Measurements from ENCODE around the gene BTF3L4. TPM values are rescaled to one million over a fixed set of nuclear protein-coding genes. Genes with fewer than 3 reads are reported as not detected.
A peak's percentile ranks its signal among the peaks of the same experiment; 100 is the strongest.
"Not testable (repeated sequence)": the region's sequence is repeated elsewhere in the genome, so short reads cannot be mapped to it uniquely, and the experiment has no call there.

Gene BTF3L4
- total and polyA plus RNA-seq, 7 experiments from 2014 or later, result 30.4 to 69.1 (median 36.5) TPM

GRCh38 chr1:52037909-52038308 is 18.2 kb upstream of the BTF3L4 start:
- H3K27ac Mint-ChIP-seq, result peak overlapping the region in 3 of 9 donors; percentile 23 to 47 (median 39)
- Histone ChIP-seq H3K36me3 (ENCODE audit: control insufficient read depth in 2 of 3, insufficient read depth in 3 of 3, low read length in 3 of 3) (peaks cover 4 to 41% (median 5%) of the 10 kb centered on the region in 3 experiments), H3K27me3 (ENCODE audit: control insufficient read depth in 2 of 2, insufficient read depth in 2 of 2, low read length in 2 of 2) (no peaks in the 10 kb centered on the region), H3K4me3 (ENCODE audit: low read length) (no peak overlapping the region), H3K27ac (ENCODE audit: low read depth, low read length) (no peak overlapping the region), H3K9me3 (ENCODE audit: control insufficient read depth in 2 of 3, low read length in 3 of 3) (no peaks in the 10 kb centered on the region), H3K4me1 (ENCODE audit: control insufficient read depth in 2 of 2, insufficient read depth in 2 of 2, low read length in 2 of 2) (peaks cover 5 to 6% of the 10 kb centered on the region in 2 donors)
- ChIA-PET POLR2A (no interaction called here), CTCF (no interaction called here)
- no peak overlapping the region for H3K4me3 Mint-ChIP-seq
- peaks cover 0 to 23% (median 4%) of the 10 kb centered on the region in 5 donors for H3K36me3 Mint-ChIP-seq
- H3K9me3 Mint-ChIP-seq, result no peaks in the 10 kb centered on the region
- peaks cover under 1 to 16% (median 9%) of the 10 kb centered on the region in 7 donors for H3K4me1 Mint-ChIP-seq
- intact Hi-C loops (cut with micrococcal nuclease), result no loop called here
- no peak for DNase-seq
- no peaks in the 10 kb centered on the region for H3K27me3 Mint-ChIP-seq
- no peak for ATAC-seq

GRCh38 chr1:52041551-52042185 is 14.4 kb upstream of the BTF3L4 start:
- H3K9me3 Mint-ChIP-seq, result no peaks in the 10 kb centered on the region
- no peak overlapping the region for H3K27ac Mint-ChIP-seq
- H3K36me3 Mint-ChIP-seq, result peaks cover 4 to 33% (median 18%) of the 10 kb centered on the region in 5 donors
- peaks cover 9 to 28% (median 18%) of the 10 kb centered on the region in 7 donors for H3K4me1 Mint-ChIP-seq
- no peak for DNase-seq
- H3K36me3 ChIP-seq (ENCODE audit: control insufficient read depth in 2 of 3, insufficient read depth in 3 of 3, low read length in 3 of 3), result peaks cover 2 to 36% (median 4%) of the 10 kb centered on the region in 3 experiments
- CTCF ChIA-PET, result no interaction called here
- no peaks in the 10 kb centered on the region for H3K4me1 ChIP-seq (ENCODE audit: control insufficient read depth in 2 of 2, insufficient read depth in 2 of 2, low read length in 2 of 2)
- no peak overlapping the region for H3K4me3 Mint-ChIP-seq
- intact Hi-C loops (cut with micrococcal nuclease), result no loop called here
- H3K9me3 ChIP-seq (ENCODE audit: control insufficient read depth in 2 of 3, low read length in 3 of 3), result no peaks in the 10 kb centered on the region
- H3K27me3 Mint-ChIP-seq, result no peaks in the 10 kb centered on the region
- no peak overlapping the region for H3K4me3 ChIP-seq (ENCODE audit: low read length)
- H3K27me3 ChIP-seq (ENCODE audit: control insufficient read depth in 2 of 2, insufficient read depth in 2 of 2, low read length in 2 of 2), result no peaks in the 10 kb centered on the region
- no peak for ATAC-seq
- POLR2A ChIA-PET, result interaction anchor here (1.4 kb wide), 1 partner anchor 8 kb away, joined by 5 read pairs; the partner anchor contains the start of gene KTI12
- H3K27ac ChIP-seq (ENCODE audit: low read depth, low read length), result no peak overlapping the region

GRCh38 chr1:52045236-52045635 is 10.9 kb upstream of the BTF3L4 start:
- CTCF ChIA-PET, result no interaction called here

GRCh38 chr1:52045666-52046195 is 10.4 kb upstream of the BTF3L4 start:
- H3K4me3 ChIP-seq (ENCODE audit: low read length); H3K9me3 Mint-ChIP-seq; H3K27me3 ChIP-seq (ENCODE audit: control insufficient read depth in 2 of 2, insufficient read depth in 2 of 2, low read length in 2 of 2); POLR2A ChIA-PET; H3K27ac Mint-ChIP-seq; H3K27me3 Mint-ChIP-seq; H3K36me3 ChIP-seq (ENCODE audit: control insufficient read depth in 2 of 3, insufficient read depth in 3 of 3, low read length in 3 of 3); H3K4me1 ChIP-seq (ENCODE audit: control insufficient read depth in 2 of 2, insufficient read depth in 2 of 2, low read length in 2 of 2); H3K9me3 ChIP-seq (ENCODE audit: control insufficient read depth in 2 of 3, low read length in 3 of 3); ATAC-seq; H3K27ac ChIP-seq (ENCODE audit: low read depth, low read length); DNase-seq; intact Hi-C loops (cut with micrococcal nuclease); H3K4me3 Mint-ChIP-seq: not testable (repeated sequence)
- peaks cover 16 to 36% (median 32%) of the 10 kb centered on the region in 7 donors for H3K4me1 Mint-ChIP-seq
- CTCF ChIA-PET, result interaction anchor here (1.1 kb wide), 1 partner anchor 11 kb away, joined by 3 read pairs; no protein-coding TSS in a partner anchor
- peaks cover 4 to 26% (median 19%) of the 10 kb centered on the region in 5 donors for H3K36me3 Mint-ChIP-seq

More at GRCh38 chr1:52045236-52045635, 10.9 kb upstream of the BTF3L4 start:
- Histone ChIP-seq H3K4me1 (ENCODE audit: control insufficient read depth in 2 of 2, insufficient read depth in 2 of 2, low read length in 2 of 2) (no peaks in the 10 kb centered on the region), H3K27me3 (ENCODE audit: control insufficient read depth in 2 of 2, insufficient read depth in 2 of 2, low read length in 2 of 2) (no peaks in the 10 kb centered on the region), H3K27ac (ENCODE audit: low read depth, low read length) (no peak overlapping the region), H3K9me3 (ENCODE audit: control insufficient read depth in 2 of 3, low read length in 3 of 3) (no peaks in the 10 kb centered on the region), H3K36me3 (ENCODE audit: control insufficient read depth in 2 of 3, insufficient read depth in 3 of 3, low read length in 3 of 3) (peaks cover 0 to 11% (median 4%) of the 10 kb centered on the region in 3 experiments), H3K4me3 (ENCODE audit: low read length) (no peak overlapping the region)
- ATAC-seq (no peak), DNase-seq (no peak)
- peaks cover 4 to 26% (median 19%) of the 10 kb centered on the region in 5 donors for H3K36me3 Mint-ChIP-seq
- intact Hi-C loops (cut with micrococcal nuclease), result no loop called here
- POLR2A ChIA-PET, result interaction anchor here (1.8 kb wide), 1 partner anchor 11 kb away, joined by 5 read pairs; the partner anchor contains the start of gene KTI12
- no peaks in the 10 kb centered on the region for H3K27me3 Mint-ChIP-seq
- H3K9me3 Mint-ChIP-seq, result no peaks in the 10 kb centered on the region
- peaks cover 12 to 32% (median 28%) of the 10 kb centered on the region in 7 donors for H3K4me1 Mint-ChIP-seq
- H3K4me3 Mint-ChIP-seq, result no peak overlapping the region
- H3K27ac Mint-ChIP-seq, result peak overlapping the region in 1 of 9 donors; percentile 42

GRCh38 chr1:52049337-52049736 is 6.8 kb upstream of the BTF3L4 start:
- H3K27me3 ChIP-seq (ENCODE audit: control insufficient read depth in 2 of 2, insufficient read depth in 2 of 2, low read length in 2 of 2); intact Hi-C loops (cut with micrococcal nuclease); DNase-seq; H3K4me3 Mint-ChIP-seq; H3K27ac ChIP-seq (ENCODE audit: low read depth, low read length); CTCF ChIA-PET; H3K27me3 Mint-ChIP-seq; H3K4me3 ChIP-seq (ENCODE audit: low read length); ATAC-seq; H3K9me3 Mint-ChIP-seq; H3K36me3 ChIP-seq (ENCODE audit: control insufficient read depth in 2 of 3, insufficient read depth in 3 of 3, low read length in 3 of 3); H3K4me1 ChIP-seq (ENCODE audit: control insufficient read depth in 2 of 2, insufficient read depth in 2 of 2, low read length in 2 of 2); H3K9me3 ChIP-seq (ENCODE audit: control insufficient read depth in 2 of 3, low read length in 3 of 3): not testable (repeated sequence)
- Mint-ChIP-seq H3K27ac (peak overlapping the region in 1 of 9 donors; percentile 51), H3K4me1 (peaks cover 24 to 58% (median 41%) of the 10 kb centered on the region in 7 donors), H3K36me3 (peaks cover 8 to 23% (median 21%) of the 10 kb centered on the region in 5 donors)
- POLR2A ChIA-PET, result interaction anchor here (0.7 to 1.2 kb wide), 3 partner anchors 10 to 20 kb away, joined by 3 to 10 read pairs (median 3); no protein-coding TSS in a partner anchor

GRCh38 chr1:52053862-52054261 is 2.2 kb upstream of the BTF3L4 start:
- Histone ChIP-seq H3K4me1 (ENCODE audit: control insufficient read depth in 2 of 2, insufficient read depth in 2 of 2, low read length in 2 of 2) (peaks cover 19 to 24% of the 10 kb centered on the region in 2 donors), H3K27ac (ENCODE audit: low read depth, low read length) (peak overlapping the region; percentile 87), H3K27me3 (ENCODE audit: control insufficient read depth in 2 of 2, insufficient read depth in 2 of 2, low read length in 2 of 2) (no peaks in the 10 kb centered on the region), H3K9me3 (ENCODE audit: control insufficient read depth in 2 of 3, low read length in 3 of 3) (no peaks in the 10 kb centered on the region), H3K4me3 (ENCODE audit: low read length) (peak overlapping the region; percentile 92), H3K36me3 (ENCODE audit: control insufficient read depth in 2 of 3, insufficient read depth in 3 of 3, low read length in 3 of 3) (peaks cover 0 to 14% (median 0%) of the 10 kb centered on the region in 3 experiments)
- Mint-ChIP-seq H3K27ac (peak overlapping the region in 4 of 9 donors; percentile 40 to 98 (median 94)), H3K9me3 (peaks cover 0 to 2% (median 0%) of the 10 kb centered on the region in 11 donors), H3K27me3 (no peaks in the 10 kb centered on the region), H3K36me3 (peaks cover 4 to 13% (median 5%) of the 10 kb centered on the region in 5 donors), H3K4me1 (peaks cover 38 to 70% (median 54%) of the 10 kb centered on the region in 7 donors), H3K4me3 (peak overlapping the region; percentile 93 to 100 (median 98))
- POLR2A ChIA-PET, result interaction anchor here (0.7 to 0.8 kb wide), 2 partner anchors 20 to 274 kb away, joined by 4 to 5 read pairs; partner anchors contain the start of gene KTI12
- DNase-seq (no peak), ATAC-seq (no peak)
- intact Hi-C loops (cut with micrococcal nuclease), result loop anchor here (10.0 kb wide), 5 partner anchors 501 to 1781 kb away; partner anchors contain the start of genes CZIB (in 1 of the 2), ECHDC2 (in 1 of the 2), NDC1 (in 1 of the 2) and SCP2 (in 1 of the 2)
- CTCF ChIA-PET, result no interaction called here
